K562 treated with DMSO at 1 percent for 12 hours (cell line): Measurements from ENCODE around the gene ADSS2. TPM values are rescaled to one million over a fixed set of nuclear protein-coding genes. Genes with fewer than 3 reads are reported as not detected.

Experiments used
- total RNA-seq: library from RNA; unstranded; fragments of 300-600 nt; gene quantifications from 2 replicates; pipeline ENCODE4 v1.2.3, GENCODE V29; 2022; ENCODE audit not compliant: insufficient read depth

The ADSS2 gene
- 9.5 and 21.4 TPM in 2 replicates for total RNA-seq

DNA sequence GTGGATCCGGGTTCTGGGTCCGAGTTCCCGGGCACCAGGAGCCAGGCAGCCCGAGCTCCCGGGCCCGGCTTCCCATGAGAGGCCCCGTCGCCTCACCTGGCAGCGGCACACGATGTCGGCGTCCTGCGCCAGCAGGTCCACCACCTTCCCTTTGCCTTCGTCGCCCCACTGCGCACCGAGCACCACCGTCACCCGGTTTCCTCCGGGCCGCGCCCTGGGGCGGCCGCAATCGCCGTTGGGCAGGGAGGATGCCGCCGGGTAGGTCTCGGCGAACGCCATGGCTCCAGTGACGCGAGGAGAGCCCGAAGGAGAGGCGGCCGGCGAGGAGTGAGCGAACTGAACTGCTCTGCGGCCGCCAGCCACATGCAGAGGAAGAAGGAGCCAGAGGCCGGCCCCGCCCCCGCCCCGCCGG is at the start of gene ADSS2:
TSS of gene ADSS2 (minus strand) at position 371 of the 412 bp plus-strand sequence. CDS start at position 279, 92 bp downstream.

DNA sequence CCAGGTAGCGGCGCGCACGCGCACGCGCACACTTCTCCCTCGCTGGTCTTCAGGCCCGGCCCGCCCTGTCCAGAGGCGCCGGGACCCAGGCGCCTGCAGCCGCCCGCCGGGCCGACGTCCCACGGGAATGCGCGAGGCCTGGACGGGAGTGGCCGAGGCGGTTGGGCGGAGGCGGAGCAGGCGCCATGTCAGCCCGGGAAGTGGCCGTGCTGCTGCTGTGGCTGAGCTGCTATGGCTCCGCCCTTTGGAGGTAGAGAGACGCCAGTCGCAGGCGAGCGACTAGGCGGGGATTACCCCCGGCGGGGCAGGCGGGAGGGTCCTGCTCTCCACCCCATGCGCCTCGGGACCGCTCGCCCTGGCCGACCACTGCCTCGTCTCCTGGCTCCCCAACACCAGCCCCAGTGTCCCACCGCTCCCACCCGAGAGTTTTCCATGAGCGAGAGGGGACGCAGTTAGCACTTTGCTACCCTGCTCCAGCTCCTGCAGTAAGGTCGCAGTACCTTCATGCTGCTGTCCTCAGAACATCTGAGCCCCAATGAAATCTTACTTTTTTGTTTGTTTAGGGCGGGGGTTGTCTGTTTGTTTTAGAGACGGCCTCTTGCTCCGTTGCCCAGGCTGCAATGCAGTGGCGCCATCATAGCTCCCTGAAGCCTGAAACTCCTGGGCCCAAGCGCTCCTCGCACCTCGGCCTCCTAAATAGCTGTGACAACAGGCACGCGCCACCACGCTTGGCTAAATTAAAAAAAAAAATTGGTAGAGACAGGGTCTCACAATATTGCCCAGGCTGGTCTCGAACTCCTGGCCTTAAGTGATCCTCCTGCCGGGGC is 9.7 kb upstream of the ADSS2 start, which contains the start of gene CATSPERE:
TSS of gene CATSPERE (plus strand) at position 29 of the 827 bp plus-strand sequence. CDS start at position 186, 157 bp downstream.

Other genes starting within 250 kb of the ADSS2 start
- not detected in 2 replicates for gene CATSPERE, start 9.4 kb upstream of the ADSS2 start, total RNA-seq
- gene DESI2, start 201.2 kb upstream of the ADSS2 start, total RNA-seq: 8.5 and 31.6 TPM in 2 replicates